IMR-90 (cell line): ENCODE measurements around the gene PLN. TPM values are rescaled to one million over a fixed set of nuclear protein-coding genes. Genes with fewer than 3 reads are reported as not detected.

Experiments used
- ATAC-seq: fragments of 200-7000 bp; cut with Tn5 transposase; 2 replicates; pipeline ENCODE4 v1.9.1; 2020; ENCODE audit warnings: low read depth, mild to moderate bottlenecking, moderate library complexity
- BruUV-seq: library from RNA; stranded (reverse); fragments of 400-500 nt; replicated peaks from 2 replicates; lab custom pipeline; 2021; lab: Mats Ljungman, UMichigan
- CTCF ChIA-PET: fragments of 300-600 bp; formaldehyde crosslinking; extraction: SDS; loops from one replicate; lab custom pipeline; 2021; ENCODE audit warnings: antibody characterized with exemption; lab: Yijun Ruan, JAX
- POLR2A ChIA-PET: fragments of 300-600 bp; sonication (Branson Sonifier 250); formaldehyde crosslinking; loops from one replicate; lab custom pipeline; 2022; ENCODE audit warnings: antibody characterized with exemption; ENCODE audit not compliant: unreplicated experiment; lab: Charles Lee
- DNase-seq: peaks from one replicate; pipeline ENCODE4 v3.0.0; 2013
- H2AFZ ChIP-seq: replicated peaks from 2 replicates; pipeline ENCODE3; 2013; ENCODE audit warnings: low read length, mild to moderate bottlenecking; ENCODE audit not compliant: poor library complexity
- H2AK5ac ChIP-seq: 2 replicates; pipeline ENCODE4 v1.6.1; 2013; ENCODE audit warnings: low read depth, low read length, inconsistent platforms
- H2AK9ac ChIP-seq: replicated peaks from 2 replicates; pipeline ENCODE3; 2013; ENCODE audit warnings: mild to moderate bottlenecking, low read depth, low read length, moderate library complexity; ENCODE audit not compliant: poor library complexity
- H2BK120ac ChIP-seq: 2 replicates; pipeline ENCODE4 v1.6.1; 2013; ENCODE audit warnings: low read depth, low read length, inconsistent platforms
- H2BK15ac ChIP-seq: 3 replicates; pipeline ENCODE4 v1.6.1; 2013; ENCODE audit warnings: low read depth, low read length, inconsistent platforms
- H2BK20ac ChIP-seq: 2 replicates; pipeline ENCODE4 v1.6.1; 2013; ENCODE audit warnings: low read depth, mild to moderate bottlenecking, inconsistent platforms, low read length, moderate library complexity
- H2BK5ac ChIP-seq: 2 replicates; pipeline ENCODE4 v1.6.1; 2013; ENCODE audit warnings: mild to moderate bottlenecking, low read depth, low read length, inconsistent platforms; ENCODE audit not compliant: poor library complexity, severe bottlenecking
- H3K14ac ChIP-seq: replicated peaks from 2 replicates; pipeline ENCODE4 v1.6.1; 2013; ENCODE audit warnings: low read depth, low read length, inconsistent platforms
- H3K18ac ChIP-seq: 2 replicates; pipeline ENCODE4 v1.6.1; 2013; ENCODE audit warnings: low read depth, low read length, control low read depth
- H3K23ac ChIP-seq: 2 replicates; pipeline ENCODE4 v1.6.1; 2013; ENCODE audit warnings: low read depth, low read length, inconsistent platforms
- H3K27ac ChIP-seq: 2 replicates; pipeline ENCODE4 v1.5.1; 2013; ENCODE audit warnings: mild to moderate bottlenecking, control low read depth, low read length; ENCODE audit not compliant: insufficient read depth
- H3K27me3 ChIP-seq: 2 replicates; pipeline ENCODE4 v1.6.1; 2013; ENCODE audit warnings: low read length; ENCODE audit not compliant: control insufficient read depth, insufficient read depth
- H3K36me3 ChIP-seq: 2 replicates; pipeline ENCODE4 v1.6.1; 2013; ENCODE audit warnings: low read length, mixed read lengths; ENCODE audit not compliant: control insufficient read depth, insufficient read depth
- H3K4ac ChIP-seq: 2 replicates; pipeline ENCODE4 v1.6.1; 2013; ENCODE audit warnings: low read depth, low read length, inconsistent platforms
- H3K4me1 ChIP-seq: 2 replicates; pipeline ENCODE4 v1.6.1; 2013; ENCODE audit warnings: low read length, mixed read lengths; ENCODE audit not compliant: control insufficient read depth, insufficient read depth
- H3K4me2 ChIP-seq: 2 replicates; pipeline ENCODE4 v1.6.1; 2013; ENCODE audit warnings: low read depth, mild to moderate bottlenecking, control low read depth, low read length, moderate library complexity
- H3K4me3 ChIP-seq: 2 replicates; pipeline ENCODE4 v1.5.1; 2013; ENCODE audit warnings: low read depth, mild to moderate bottlenecking, control low read depth, low read length, moderate library complexity; ENCODE audit not compliant: insufficient read depth
- H3K56ac ChIP-seq: 2 replicates; pipeline ENCODE4 v1.6.1; 2013; ENCODE audit warnings: low read length, inconsistent platforms; ENCODE audit not compliant: insufficient read depth; ENCODE audit errors: extremely low read depth
- H3K79me1 ChIP-seq, 2 experiments: 2 replicates each; pipeline ENCODE4 v1.6.1; 2013; ENCODE audit warnings: low read length in 2 of 2, inconsistent platforms in 1 of 2, low read depth in 1 of 2
- H3K9ac ChIP-seq: 2 replicates; pipeline ENCODE4 v1.6.1; 2013; ENCODE audit warnings: low read depth, low read length, control low read depth
- H3K9me1 ChIP-seq: 2 replicates; pipeline ENCODE4 v1.6.1; 2013; ENCODE audit warnings: low read length, inconsistent platforms; ENCODE audit not compliant: insufficient read depth
- H3K9me3 ChIP-seq: 2 replicates; pipeline ENCODE4 v1.6.1; 2013; ENCODE audit warnings: low read length; ENCODE audit not compliant: control insufficient read depth, insufficient read depth
- H4K20me1 ChIP-seq: 2 replicates; pipeline ENCODE4 v1.6.1; 2013; ENCODE audit warnings: low read length, inconsistent platforms; ENCODE audit not compliant: insufficient read depth
- H4K5ac ChIP-seq: 2 replicates; pipeline ENCODE4 v1.6.1; 2013; ENCODE audit warnings: mild to moderate bottlenecking, low read depth, low read length, control low read depth
- H4K8ac ChIP-seq, 2 experiments: 2 replicates each; pipeline ENCODE4 v1.6.1; 2013; ENCODE audit warnings: low read depth in 2 of 2, low read length in 2 of 2, control low read depth in 1 of 2, inconsistent platforms in 1 of 2
- H4K91ac ChIP-seq: 2 replicates; pipeline ENCODE4 v1.6.1; 2013; ENCODE audit warnings: low read depth, low read length, inconsistent platforms; ENCODE audit not compliant: insufficient read depth
- BHLHE40 ChIP-seq: fragments of 150-350 bp; IDR thresholded peaks from 2 replicates; pipeline ENCODE4 v1.6.1; 2016; ENCODE audit warnings: mild to moderate bottlenecking, low read depth, low read length
- CEBPB ChIP-seq: IDR thresholded peaks from 2 replicates; pipeline ENCODE4 v1.6.1; 2012; ENCODE audit warnings: low read depth, low read length, improper control_type of control experiment
- CHD1 ChIP-seq: IDR thresholded peaks from 2 replicates; pipeline ENCODE4 v1.6.1; 2012; ENCODE audit warnings: low read depth, low read length, improper control_type of control experiment
- CTCF ChIP-seq: conservative IDR thresholded peaks from 2 replicates; pipeline ENCODE4 v1.5.1; 2012; ENCODE audit warnings: mild to moderate bottlenecking, low read depth, low read length, improper control_type of control experiment
- ELK1 ChIP-seq: fragments of 150-350 bp; IDR thresholded peaks from 2 replicates; pipeline ENCODE4 v1.6.1; 2016; ENCODE audit warnings: low read depth, mild to moderate bottlenecking, low read length, moderate library complexity, borderline replicate concordance
- FOS ChIP-seq: fragments of 150-350 bp; IDR thresholded peaks from 2 replicates; pipeline ENCODE4 v1.6.1; 2016; ENCODE audit warnings: low read depth, low read length
- MAFK ChIP-seq: IDR thresholded peaks from 2 replicates; pipeline ENCODE4 v1.6.1; 2012; ENCODE audit warnings: low read depth, low read length, improper control_type of control experiment
- MAZ ChIP-seq: IDR thresholded peaks from 2 replicates; pipeline ENCODE4 v1.6.1; 2012; ENCODE audit warnings: low read depth, mild to moderate bottlenecking, low read length, improper control_type of control experiment, moderate library complexity, borderline replicate concordance
- MXI1 ChIP-seq: IDR thresholded peaks from 2 replicates; pipeline ENCODE4 v1.6.1; 2012; ENCODE audit warnings: low read depth, mild to moderate bottlenecking, low read length, moderate library complexity, borderline replicate concordance
- NFE2L2 ChIP-seq: fragments of 150-350 bp; IDR thresholded peaks from 2 replicates; pipeline ENCODE4 v1.6.1; 2016; ENCODE audit warnings: low read depth, mild to moderate bottlenecking, low read length
- POLR2A ChIP-seq: IDR thresholded peaks from 2 replicates; pipeline ENCODE4 v1.6.1; 2012; ENCODE audit warnings: mild to moderate bottlenecking, low read depth, low read length
- RAD21 ChIP-seq: IDR thresholded peaks from 2 replicates; pipeline ENCODE4 v1.6.1; 2012; ENCODE audit warnings: low read length, improper control_type of control experiment
- RCOR1 ChIP-seq: IDR thresholded peaks from 2 replicates; pipeline ENCODE4 v1.6.1; 2012; ENCODE audit warnings: mild to moderate bottlenecking, low read length, improper control_type of control experiment; ENCODE audit not compliant: insufficient replicate concordance
- RFX5 ChIP-seq: IDR thresholded peaks from 2 replicates; pipeline ENCODE4 v1.8.0; 2012; ENCODE audit warnings: low read depth, mild to moderate bottlenecking, low read length, moderate library complexity
- SMC3 ChIP-seq: fragments of 150-350 bp; IDR thresholded peaks from 2 replicates; pipeline ENCODE4 v1.6.1; 2016; ENCODE audit warnings: low read depth, mild to moderate bottlenecking, antibody characterized with exemption, low read length, moderate library complexity
- USF2 ChIP-seq: fragments of 150-350 bp; IDR thresholded peaks from 2 replicates; pipeline ENCODE4 v1.6.1; 2017; ENCODE audit warnings: mild to moderate bottlenecking, antibody characterized with exemption, low read length, low read depth
- whole genome bisulfite sequencing, 2 experiments: methylation state at CpG; one replicate each; pipeline versions ENCODE4 v1.1.5 to v1.1.7; 2013; ENCODE audit warnings: missing lambda C conversion rate in 2 of 2; ENCODE audit not compliant: insufficient read length in 1 of 2; ENCODE audit errors: extremely low coverage in 2 of 2; 5-methylcytosine and 5-hydroxymethylcytosine counted together
- dilution Hi-C: fragments of 300-500 bp; cut with HindIII; formaldehyde crosslinking; loops from one replicate; pipeline ENCODE4 v1.14.3; 2018; ENCODE audit warnings: low sequenced_read_pairs; ENCODE audit not compliant: unreplicated experiment
- in situ Hi-C: fragments of 300-500 bp; cut with MboI; formaldehyde crosslinking; loops from 3 replicates; pipeline ENCODE4 v1.14.3; 2019; ENCODE audit warnings: low sequenced_read_pairs, inconsistent platforms, mixed read lengths
- intact Hi-C: fragments of 100-400 bp; cut with micrococcal nuclease; formaldehyde crosslinking; loops from 2 replicates; pipeline ENCODE4 v1.10.0; 2022
- polyA plus RNA-seq, 3 experiments: library from polyadenylated mRNA; depleted of rRNA; stranded (reverse); fragments of >200 nt; gene quantifications; 2 replicates each; pipeline ENCODE4 v1.2.3, GENCODE V29; 2012; ENCODE audit warnings: low replicate concordance in 1 of 3
- total RNA-seq: library from RNA; depleted of rRNA; stranded (reverse); fragments of >200 nt; gene quantifications from 2 replicates; pipeline ENCODE4 v1.2.3, GENCODE V29; 2012

PLN gene
- total and polyA plus RNA-seq, 2 of the 4 experiments (the other 2 are of a cell fraction) = under 0.01 TPM; not detected in 1

GRCh38 chr6:118509009-118509617 lies 39.0 kb upstream of the PLN start:
- TF ChIP-seq MAFK (no peak), MXI1 (no peak), USF2 (no peak), BHLHE40 (no peak), MAZ (no peak), ELK1 (no peak), NFE2L2 (no peak), RFX5 (no peak), RAD21 (peak; percentile 73), RCOR1 (no peak), POLR2A (no peak), SMC3 (peak; percentile 78), FOS (no peak), CEBPB (no peak), CHD1 (no peak), CTCF (peak; percentile 79)
- dilution Hi-C loops (no loop called here), in situ Hi-C loops (no loop called here)

More at GRCh38 chr6:118509009-118509617, 39.0 kb upstream of the PLN start:
- H2AK9ac ChIP-seq = no peak overlapping the region
- H3K4me2 ChIP-seq = no peak overlapping the region
- no peak overlapping the region for H2BK5ac ChIP-seq
- H4K91ac ChIP-seq = no peak overlapping the region
- ChIA-PET CTCF (no interaction called here), POLR2A (no interaction called here)
- no peak overlapping the region for H2BK15ac ChIP-seq
- H4K20me1 ChIP-seq = no peaks in the 10 kb centered on the region
- H3K27ac ChIP-seq = no peak overlapping the region
- no CpG with 5 or more reads among the region's 3 CpGs for WGBS, 2 experiments
- 0 out of 2 replicates have a peak, but pooled peaks have one; percentile 48 for ATAC-seq
- no peak overlapping the region for H2AFZ ChIP-seq
- intact Hi-C loops = loop anchor here (1.0 kb wide), 5 partner anchors 42 to 225 kb away; no protein-coding TSS in a partner anchor
- no peak overlapping the region for H3K9ac ChIP-seq
- no peak overlapping the region for H2BK120ac ChIP-seq
- no peaks in the 10 kb centered on the region for H3K4me1 ChIP-seq
- no peak overlapping the region for H3K56ac ChIP-seq
- BruUV-seq = no TSS peak
- no peak overlapping the region for H3K23ac ChIP-seq
- H3K36me3 ChIP-seq = 0 out of 2 replicates have a peak, but pooled peaks cover 2% of the 10 kb centered on the region
- H3K79me1 ChIP-seq = peaks cover 7 to 12% of the 10 kb centered on the region in 2 experiments; a peak in 2 of 4 replicates
- no peaks in the 10 kb centered on the region for H3K27me3 ChIP-seq
- no peak overlapping the region for H2AK5ac ChIP-seq
- H4K8ac ChIP-seq = no peak overlapping the region
- H3K9me3 ChIP-seq = no peaks in the 10 kb centered on the region
- no peak overlapping the region for H3K4me3 ChIP-seq
- no peak overlapping the region for H2BK20ac ChIP-seq
- no peak overlapping the region for H4K5ac ChIP-seq
- peak; percentile 55 for DNase-seq
- no peaks in the 10 kb centered on the region; the same call in 1 of the 2 replicates for H3K9me1 ChIP-seq
- H3K14ac ChIP-seq = no peak overlapping the region
- H3K4ac ChIP-seq = no peak overlapping the region
- no peak overlapping the region for H3K18ac ChIP-seq
